ENCODE data around the gene PRRT4. TPM values are rescaled to one million over a fixed set of nuclear protein-coding genes. Genes with fewer than 3 reads are reported as not detected.

The PRRT4 gene
- total and polyA plus RNA-seq, 2 experiments from 2014 or later, result 0.55 to 0.56 TPM

DNA sequence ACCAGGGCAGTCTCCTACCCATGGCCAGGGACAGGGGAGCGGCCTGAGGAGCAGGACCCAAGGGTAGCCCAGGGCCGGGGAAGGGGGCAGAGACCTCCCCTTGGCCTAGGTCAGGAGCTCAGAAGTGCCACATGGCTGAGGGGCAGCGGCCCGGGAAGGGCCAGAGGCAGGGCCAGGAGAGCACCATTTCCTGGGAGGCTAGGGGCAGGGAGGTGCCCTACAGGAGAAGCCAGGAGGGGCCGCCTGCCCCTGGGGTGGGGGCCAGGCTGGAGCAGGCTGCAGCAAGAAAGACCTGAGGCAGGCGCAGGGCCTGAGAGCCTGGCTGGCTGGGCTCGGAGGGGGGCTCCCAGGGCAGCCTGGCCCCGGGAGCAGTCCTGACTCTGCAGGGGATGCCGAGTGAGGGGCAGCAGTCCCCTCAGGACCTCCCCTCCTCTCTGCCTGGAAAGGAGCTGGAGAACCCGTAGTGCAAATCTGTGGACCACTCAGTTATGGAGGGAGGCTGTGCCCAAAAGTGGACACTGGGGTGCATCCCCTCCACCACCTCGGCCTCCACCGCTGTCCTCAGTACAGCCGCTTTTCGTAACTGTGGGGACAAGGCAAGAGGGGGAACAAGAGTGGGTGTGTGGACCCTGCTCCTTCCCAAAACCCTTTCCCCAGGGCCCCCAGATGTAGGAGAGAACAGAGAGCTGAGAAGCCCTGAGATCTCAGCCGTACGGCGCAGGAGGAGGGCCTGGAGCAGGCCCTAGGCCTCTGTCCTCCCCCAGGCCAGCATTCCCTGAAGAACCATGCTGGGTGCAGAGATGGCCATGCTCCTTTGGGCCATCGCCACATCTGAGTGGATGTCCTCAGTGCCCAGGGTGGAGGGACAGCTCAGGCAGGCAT lies 31.2 kb upstream of the PRRT4 start:
- Mint-ChIP-seq H3K4me1 (peaks cover 12% of the 10 kb centered on the region), H3K27me3 (ENCODE audit: insufficient read depth, low read depth, poor library complexity) (peaks cover 15% of the 10 kb centered on the region), H3K4me3 (no peak overlapping the region), H3K36me3 (ENCODE audit: low read depth) (peaks cover 7% of the 10 kb centered on the region; the same call in 1 of the 3 replicates), H3K27ac (no peak overlapping the region), H3K9me3 (no peaks in the 10 kb centered on the region)
- H3K27ac ChIP-seq (ENCODE audit: low read depth), result no peak overlapping the region
- no peak for DNase-seq (ENCODE audit: low spot score)
- no peaks in the 10 kb centered on the region for H3K79me2 ChIP-seq (replicated peaks; ENCODE audit: insufficient read depth)
- no peak overlapping the region for H3K4me3 ChIP-seq
- no peak for TF ChIP-seq EZH2 (IDR thresholded peaks at IDR 0.05; ENCODE audit: low read depth, unreplicated experiment)
- TF ChIP-seq, protein P1, sequence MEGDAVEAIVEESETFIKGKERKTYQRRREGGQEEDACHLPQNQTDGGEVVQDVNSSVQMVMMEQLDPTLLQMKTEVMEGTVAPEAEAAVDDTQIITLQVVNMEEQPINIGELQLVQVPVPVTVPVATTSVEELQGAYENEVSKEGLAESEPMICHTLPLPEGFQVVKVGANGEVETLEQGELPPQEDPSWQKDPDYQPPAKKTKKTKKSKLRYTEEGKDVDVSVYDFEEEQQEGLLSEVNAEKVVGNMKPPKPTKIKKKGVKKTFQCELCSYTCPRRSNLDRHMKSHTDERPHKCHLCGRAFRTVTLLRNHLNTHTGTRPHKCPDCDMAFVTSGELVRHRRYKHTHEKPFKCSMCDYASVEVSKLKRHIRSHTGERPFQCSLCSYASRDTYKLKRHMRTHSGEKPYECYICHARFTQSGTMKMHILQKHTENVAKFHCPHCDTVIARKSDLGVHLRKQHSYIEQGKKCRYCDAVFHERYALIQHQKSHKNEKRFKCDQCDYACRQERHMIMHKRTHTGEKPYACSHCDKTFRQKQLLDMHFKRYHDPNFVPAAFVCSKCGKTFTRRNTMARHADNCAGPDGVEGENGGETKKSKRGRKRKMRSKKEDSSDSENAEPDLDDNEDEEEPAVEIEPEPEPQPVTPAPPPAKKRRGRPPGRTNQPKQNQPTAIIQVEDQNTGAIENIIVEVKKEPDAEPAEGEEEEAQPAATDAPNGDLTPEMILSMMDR (conservative IDR thresholded peaks at IDR 0.05; ENCODE audit: low read depth in 2 of 2), result no peak
- TF ChIP-seq, protein P2, sequence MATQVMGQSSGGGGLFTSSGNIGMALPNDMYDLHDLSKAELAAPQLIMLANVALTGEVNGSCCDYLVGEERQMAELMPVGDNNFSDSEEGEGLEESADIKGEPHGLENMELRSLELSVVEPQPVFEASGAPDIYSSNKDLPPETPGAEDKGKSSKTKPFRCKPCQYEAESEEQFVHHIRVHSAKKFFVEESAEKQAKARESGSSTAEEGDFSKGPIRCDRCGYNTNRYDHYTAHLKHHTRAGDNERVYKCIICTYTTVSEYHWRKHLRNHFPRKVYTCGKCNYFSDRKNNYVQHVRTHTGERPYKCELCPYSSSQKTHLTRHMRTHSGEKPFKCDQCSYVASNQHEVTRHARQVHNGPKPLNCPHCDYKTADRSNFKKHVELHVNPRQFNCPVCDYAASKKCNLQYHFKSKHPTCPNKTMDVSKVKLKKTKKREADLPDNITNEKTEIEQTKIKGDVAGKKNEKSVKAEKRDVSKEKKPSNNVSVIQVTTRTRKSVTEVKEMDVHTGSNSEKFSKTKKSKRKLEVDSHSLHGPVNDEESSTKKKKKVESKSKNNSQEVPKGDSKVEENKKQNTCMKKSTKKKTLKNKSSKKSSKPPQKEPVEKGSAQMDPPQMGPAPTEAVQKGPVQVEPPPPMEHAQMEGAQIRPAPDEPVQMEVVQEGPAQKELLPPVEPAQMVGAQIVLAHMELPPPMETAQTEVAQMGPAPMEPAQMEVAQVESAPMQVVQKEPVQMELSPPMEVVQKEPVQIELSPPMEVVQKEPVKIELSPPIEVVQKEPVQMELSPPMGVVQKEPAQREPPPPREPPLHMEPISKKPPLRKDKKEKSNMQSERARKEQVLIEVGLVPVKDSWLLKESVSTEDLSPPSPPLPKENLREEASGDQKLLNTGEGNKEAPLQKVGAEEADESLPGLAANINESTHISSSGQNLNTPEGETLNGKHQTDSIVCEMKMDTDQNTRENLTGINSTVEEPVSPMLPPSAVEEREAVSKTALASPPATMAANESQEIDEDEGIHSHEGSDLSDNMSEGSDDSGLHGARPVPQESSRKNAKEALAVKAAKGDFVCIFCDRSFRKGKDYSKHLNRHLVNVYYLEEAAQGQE (IDR thresholded peaks at IDR 0.05; ENCODE audit: unreplicated experiment), result no peak
- no peaks in the 10 kb centered on the region for H3F3A ChIP-seq (replicated peaks; ENCODE audit: low read depth)
- H3K9me2 ChIP-seq (ENCODE audit: insufficient read depth), result no peaks in the 10 kb centered on the region
- H2AFZ ChIP-seq, result no peak overlapping the region
- H4K20me1 ChIP-seq (replicated peaks; ENCODE audit: insufficient read depth), result no peaks in the 10 kb centered on the region; the same call in 1 of the 2 replicates
- no peak overlapping the region for H3K4me2 ChIP-seq
- peaks cover 12% of the 10 kb centered on the region; the same call in 1 of the 2 replicates for H3K27me3 ChIP-seq (ENCODE audit: insufficient read depth)
- ATAC-seq, result no peak
- H3K36me3 ChIP-seq (ENCODE audit: insufficient read depth), result no peaks in the 10 kb centered on the region
- H3K4me1 ChIP-seq (ENCODE audit: insufficient read depth), result no peaks in the 10 kb centered on the region; the same call in 1 of the 2 replicates

DNA sequence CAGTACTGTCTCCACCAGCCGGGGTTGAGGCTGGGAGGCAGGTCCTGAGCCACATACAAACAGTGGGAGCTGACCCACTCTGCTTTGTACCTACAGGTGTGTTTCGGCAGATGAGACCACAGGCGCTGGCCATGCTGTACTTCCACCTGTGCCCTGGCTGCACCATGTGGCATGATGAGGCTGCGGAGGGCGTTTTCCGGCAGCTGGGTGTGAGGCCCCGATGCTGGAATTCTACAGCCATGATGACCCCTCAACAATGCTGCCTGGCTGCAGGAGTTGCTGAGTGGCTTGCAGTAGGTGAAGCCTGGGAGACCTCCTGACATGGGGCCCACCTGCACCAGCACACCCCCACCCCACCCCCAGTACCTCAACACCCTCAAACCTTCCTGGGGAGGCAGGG lies 30.3 kb upstream of the PRRT4 start:
- ATAC-seq (no peak), DNase-seq (ENCODE audit: low spot score) (no peak)
- Mint-ChIP-seq H3K4me1 (peaks cover 18% of the 10 kb centered on the region), H3K4me3 (no peak overlapping the region), H3K27ac (no peak overlapping the region), H3K9me3 (no peaks in the 10 kb centered on the region), H3K36me3 (ENCODE audit: low read depth) (peaks cover under 1% of the 10 kb centered on the region; the same call in 1 of the 3 replicates), H3K27me3 (ENCODE audit: insufficient read depth, low read depth, poor library complexity) (peaks cover 18% of the 10 kb centered on the region)
- Histone ChIP-seq H3K4me2 (no peak overlapping the region), H3K27ac (ENCODE audit: low read depth) (no peak overlapping the region), H3K27me3 (ENCODE audit: insufficient read depth) (peaks cover 15% of the 10 kb centered on the region; the same call in 1 of the 2 replicates), H4K20me1 (replicated peaks; ENCODE audit: insufficient read depth) (no peaks in the 10 kb centered on the region; the same call in 1 of the 2 replicates), H3K4me1 (ENCODE audit: insufficient read depth) (peaks cover 4% of the 10 kb centered on the region; the same call in 1 of the 2 replicates), H2AFZ (no peak overlapping the region), H3K36me3 (ENCODE audit: insufficient read depth) (no peaks in the 10 kb centered on the region), H3K9me2 (ENCODE audit: insufficient read depth) (no peaks in the 10 kb centered on the region), H3K79me2 (replicated peaks; ENCODE audit: insufficient read depth) (no peaks in the 10 kb centered on the region), H3F3A (replicated peaks; ENCODE audit: low read depth) (no peaks in the 10 kb centered on the region), H3K4me3 (no peak overlapping the region)
- no peak for TF ChIP-seq EZH2phosphoT487 (IDR thresholded peaks at IDR 0.05; ENCODE audit: unreplicated experiment)
- no peak for TF ChIP-seq STAT1 (IDR thresholded peaks at IDR 0.05; ENCODE audit: unreplicated experiment)
- no peak for TF ChIP-seq JUNB (IDR thresholded peaks at IDR 0.05; ENCODE audit: unreplicated experiment)
- TF ChIP-seq, protein P2 (IDR thresholded peaks at IDR 0.05; ENCODE audit: unreplicated experiment), result no peak
- TF ChIP-seq, protein P3, sequence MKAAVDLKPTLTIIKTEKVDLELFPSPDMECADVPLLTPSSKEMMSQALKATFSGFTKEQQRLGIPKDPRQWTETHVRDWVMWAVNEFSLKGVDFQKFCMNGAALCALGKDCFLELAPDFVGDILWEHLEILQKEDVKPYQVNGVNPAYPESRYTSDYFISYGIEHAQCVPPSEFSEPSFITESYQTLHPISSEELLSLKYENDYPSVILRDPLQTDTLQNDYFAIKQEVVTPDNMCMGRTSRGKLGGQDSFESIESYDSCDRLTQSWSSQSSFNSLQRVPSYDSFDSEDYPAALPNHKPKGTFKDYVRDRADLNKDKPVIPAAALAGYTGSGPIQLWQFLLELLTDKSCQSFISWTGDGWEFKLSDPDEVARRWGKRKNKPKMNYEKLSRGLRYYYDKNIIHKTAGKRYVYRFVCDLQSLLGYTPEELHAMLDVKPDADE (IDR thresholded peaks at IDR 0.05), result no peak
- TF ChIP-seq ZNF114 (CRISPR knock-in tag; IDR thresholded peaks at IDR 0.05), result no peak
- no peak for TF ChIP-seq NANOG (IDR thresholded peaks at IDR 0.05; ENCODE audit: borderline replicate concordance)
- TF ChIP-seq ZNF331 (CRISPR knock-in tag; IDR thresholded peaks at IDR 0.05; ENCODE audit: low read depth), result no peak
- TF ChIP-seq CREB1 (CRISPR knock-in tag; IDR thresholded peaks at IDR 0.05; ENCODE audit: low read depth), result no peak
- no peak for TF ChIP-seq POLR2AphosphoS5 (IDR thresholded peaks at IDR 0.05; ENCODE audit: low read depth)
